Kidney epithelial cell (primary cell): ENCODE results near the gene FAM136A. TPM values are rescaled to one million over a fixed set of nuclear protein-coding genes. Genes with fewer than 3 reads are reported as not detected.

ENCODE experiments used
- DNase-seq: peaks from one replicate; pipeline ENCODE4 v3.0.0-alpha.2; 2010; ENCODE audit warnings: low read depth
- H3K27me3 ChIP-seq: 2 replicates; pipeline ENCODE4 v1.6.0; 2011; ENCODE audit warnings: low read length; ENCODE audit not compliant: control insufficient read depth, insufficient read depth
- H3K36me3 ChIP-seq: 2 replicates; pipeline ENCODE4 v1.5.1; 2011; ENCODE audit warnings: low read length; ENCODE audit not compliant: control insufficient read depth, insufficient read depth
- H3K4me3 ChIP-seq: 2 replicates; pipeline ENCODE4 v1.5.1; 2011; ENCODE audit warnings: low read depth, mild to moderate bottlenecking, control low read depth, low read length
- total RNA-seq: library from RNA; depleted of rRNA; stranded (reverse); fragments of >200 nt; gene quantifications from 2 replicates; pipeline ENCODE4 v1.2.3, GENCODE V29; 2015
- TF ChIP-seq, protein P1 (sequence below): IDR thresholded peaks from 2 replicates; pipeline ENCODE4 v1.5.1; 2011; ENCODE audit warnings: mild to moderate bottlenecking, moderate library complexity, low read length, control low read depth, inconsistent platforms; ENCODE audit not compliant: insufficient read depth, poor library complexity, severe bottlenecking

The FAM136A gene
- total RNA-seq, 1 donor from 2014 or later = 67.1 TPM

DNA sequence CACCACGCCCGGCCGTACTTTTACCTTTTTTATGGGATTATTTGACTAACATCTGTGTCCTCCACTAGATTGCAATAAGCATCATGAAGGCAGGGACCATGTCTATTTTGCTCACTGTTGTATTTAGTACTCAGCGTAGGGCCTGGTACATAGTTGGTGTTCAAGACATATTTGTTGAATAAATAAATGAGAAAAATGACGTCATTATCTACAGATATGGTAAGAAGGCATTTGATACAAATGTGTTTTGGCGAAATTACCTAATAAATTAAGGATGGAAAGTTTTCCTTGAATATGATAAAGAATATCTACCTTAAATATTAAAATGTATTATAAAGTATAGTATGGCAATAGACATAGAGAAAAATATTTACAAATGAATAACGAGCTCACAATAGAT lies 24.0 kb upstream of the FAM136A start:
- TF ChIP-seq, protein P1, sequence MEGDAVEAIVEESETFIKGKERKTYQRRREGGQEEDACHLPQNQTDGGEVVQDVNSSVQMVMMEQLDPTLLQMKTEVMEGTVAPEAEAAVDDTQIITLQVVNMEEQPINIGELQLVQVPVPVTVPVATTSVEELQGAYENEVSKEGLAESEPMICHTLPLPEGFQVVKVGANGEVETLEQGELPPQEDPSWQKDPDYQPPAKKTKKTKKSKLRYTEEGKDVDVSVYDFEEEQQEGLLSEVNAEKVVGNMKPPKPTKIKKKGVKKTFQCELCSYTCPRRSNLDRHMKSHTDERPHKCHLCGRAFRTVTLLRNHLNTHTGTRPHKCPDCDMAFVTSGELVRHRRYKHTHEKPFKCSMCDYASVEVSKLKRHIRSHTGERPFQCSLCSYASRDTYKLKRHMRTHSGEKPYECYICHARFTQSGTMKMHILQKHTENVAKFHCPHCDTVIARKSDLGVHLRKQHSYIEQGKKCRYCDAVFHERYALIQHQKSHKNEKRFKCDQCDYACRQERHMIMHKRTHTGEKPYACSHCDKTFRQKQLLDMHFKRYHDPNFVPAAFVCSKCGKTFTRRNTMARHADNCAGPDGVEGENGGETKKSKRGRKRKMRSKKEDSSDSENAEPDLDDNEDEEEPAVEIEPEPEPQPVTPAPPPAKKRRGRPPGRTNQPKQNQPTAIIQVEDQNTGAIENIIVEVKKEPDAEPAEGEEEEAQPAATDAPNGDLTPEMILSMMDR = no peak
- DNase-seq = no peak
- Histone ChIP-seq H3K27me3 (no peaks in the 10 kb centered on the region), H3K36me3 (no peaks in the 10 kb centered on the region), H3K4me3 (no peak overlapping the region)

DNA sequence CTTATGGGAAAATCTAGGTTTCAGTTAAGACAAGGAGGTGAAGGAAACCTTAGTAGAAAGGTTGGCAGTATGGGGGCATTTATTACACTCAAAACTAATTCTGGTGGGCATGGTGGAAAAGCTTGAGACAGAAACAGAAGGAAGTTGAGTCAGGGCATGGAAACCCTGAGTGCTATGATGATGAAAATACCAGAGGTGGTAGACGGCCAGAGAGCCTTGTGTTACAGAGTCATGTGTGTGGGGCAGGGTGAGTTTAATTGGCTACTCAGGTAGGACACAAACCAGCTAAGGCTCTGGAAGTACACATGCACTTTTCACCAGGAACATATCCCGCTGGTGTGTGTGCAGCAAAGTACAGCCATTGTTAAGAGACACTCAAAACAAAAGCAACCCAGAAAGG lies 20.7 kb upstream of the FAM136A start:
- TF ChIP-seq, protein P1 = no peak
- DNase-seq = no peak
- Histone ChIP-seq H3K36me3 (no peaks in the 10 kb centered on the region), H3K27me3 (no peaks in the 10 kb centered on the region), H3K4me3 (no peak overlapping the region)

DNA sequence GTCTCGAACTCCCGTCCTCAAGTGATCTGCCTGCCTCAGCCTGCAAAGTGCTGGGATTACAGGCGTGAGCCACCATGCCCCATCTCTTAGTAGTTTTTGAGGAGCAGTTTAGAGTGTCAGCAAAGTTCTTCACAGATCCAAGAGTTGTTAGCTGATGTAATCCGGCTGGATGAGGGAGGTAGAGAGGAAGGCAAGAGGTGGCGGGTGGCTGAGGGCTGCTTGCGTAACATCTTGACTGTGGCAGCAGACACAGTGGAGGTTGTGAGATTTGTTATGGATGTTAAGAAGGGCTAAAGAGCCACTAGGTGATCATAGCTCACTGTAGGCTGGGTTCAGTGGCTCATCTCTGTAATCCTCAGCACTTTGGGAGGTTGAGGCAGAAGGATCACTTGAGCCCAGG lies 19.5 kb upstream of the FAM136A start:
- Histone ChIP-seq H3K4me3 (no peak overlapping the region), H3K27me3 (no peaks in the 10 kb centered on the region), H3K36me3 (no peaks in the 10 kb centered on the region)
- TF ChIP-seq, protein P1 = no peak
- no peak for DNase-seq

DNA sequence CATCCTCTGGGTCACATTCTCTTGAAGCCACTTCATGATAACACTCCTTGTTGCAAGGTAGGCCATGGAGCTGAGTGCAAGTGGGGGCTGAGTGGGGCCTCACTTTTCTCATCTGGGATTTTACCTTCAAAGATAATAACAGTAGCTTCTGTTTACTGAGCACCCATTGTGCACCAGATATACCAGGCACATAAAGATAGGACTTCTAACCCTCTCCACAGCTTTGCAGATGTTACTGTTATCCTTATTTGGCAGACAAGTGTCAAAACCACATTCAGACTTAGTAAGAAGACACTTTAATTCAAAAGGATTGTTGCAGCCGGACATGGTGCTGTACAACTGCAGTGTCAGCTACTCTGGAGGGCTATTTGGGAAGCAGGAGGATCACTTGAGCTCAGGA lies 12.8 kb upstream of the FAM136A start:
- TF ChIP-seq, protein P1 = no peak
- Histone ChIP-seq H3K4me3 (no peak overlapping the region), H3K36me3 (no peaks in the 10 kb centered on the region), H3K27me3 (peaks cover 3% of the 10 kb centered on the region)
- no peak for DNase-seq

DNA sequence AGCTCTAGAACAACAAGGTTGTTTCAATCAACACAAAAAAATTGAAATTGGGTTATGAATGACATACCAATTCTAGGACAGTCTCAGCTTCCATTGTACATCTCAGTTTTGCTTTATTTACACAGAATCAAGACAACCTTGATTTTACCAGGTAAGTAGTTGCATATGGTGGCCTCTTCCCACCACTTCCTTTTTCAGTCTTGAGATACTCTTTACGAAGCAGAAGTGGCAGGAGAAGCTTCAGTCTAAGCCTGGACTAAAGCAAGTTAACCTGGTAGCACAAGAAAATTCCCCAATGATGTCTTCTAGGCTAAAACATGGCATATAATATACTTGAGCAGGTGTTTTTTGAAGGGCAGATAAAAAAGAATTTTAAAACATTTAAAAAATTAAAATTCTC lies 10.7 kb upstream of the FAM136A start:
- TF ChIP-seq, protein P1 = no peak

DNA sequence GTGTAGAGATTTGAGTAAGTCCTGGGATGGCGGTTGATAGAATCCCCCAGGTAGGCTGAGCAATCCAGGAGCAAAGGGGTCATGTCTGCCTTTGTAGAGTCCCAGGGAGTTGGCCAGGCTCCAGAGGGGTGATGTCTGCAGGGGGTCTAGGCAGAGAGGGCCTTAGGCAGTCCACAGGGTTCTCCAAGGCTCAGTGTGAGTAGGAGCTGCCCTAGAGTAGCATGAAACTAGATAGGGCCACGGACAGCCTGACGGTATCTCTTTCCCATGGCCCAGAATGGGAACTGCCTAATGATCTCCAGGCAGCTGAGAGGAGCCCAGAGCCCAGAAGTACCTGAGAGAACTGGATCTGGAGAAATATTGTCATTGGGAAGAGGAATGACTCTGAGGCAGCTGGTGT lies 9.0 kb upstream of the FAM136A start:
- Histone ChIP-seq H3K4me3 (no peak overlapping the region), H3K36me3 (no peaks in the 10 kb centered on the region), H3K27me3 (peaks cover 3% of the 10 kb centered on the region)
- DNase-seq = no peak
- TF ChIP-seq, protein P1 = no peak

More for the DNA sequence above, 10.7 kb upstream of the FAM136A start:
- H3K4me3 ChIP-seq = no peak overlapping the region
- H3K36me3 ChIP-seq = no peaks in the 10 kb centered on the region
- H3K27me3 ChIP-seq = peaks cover 3% of the 10 kb centered on the region
- DNase-seq = no peak
